Measurements from ENCODE around the gene RNU6-9. TPM values are rescaled to one million over a fixed set of nuclear protein-coding genes. Genes with fewer than 3 reads are reported as not detected.

RNU6-9 gene
- polyA plus RNA-seq, 4 donors = not detected

DNA sequence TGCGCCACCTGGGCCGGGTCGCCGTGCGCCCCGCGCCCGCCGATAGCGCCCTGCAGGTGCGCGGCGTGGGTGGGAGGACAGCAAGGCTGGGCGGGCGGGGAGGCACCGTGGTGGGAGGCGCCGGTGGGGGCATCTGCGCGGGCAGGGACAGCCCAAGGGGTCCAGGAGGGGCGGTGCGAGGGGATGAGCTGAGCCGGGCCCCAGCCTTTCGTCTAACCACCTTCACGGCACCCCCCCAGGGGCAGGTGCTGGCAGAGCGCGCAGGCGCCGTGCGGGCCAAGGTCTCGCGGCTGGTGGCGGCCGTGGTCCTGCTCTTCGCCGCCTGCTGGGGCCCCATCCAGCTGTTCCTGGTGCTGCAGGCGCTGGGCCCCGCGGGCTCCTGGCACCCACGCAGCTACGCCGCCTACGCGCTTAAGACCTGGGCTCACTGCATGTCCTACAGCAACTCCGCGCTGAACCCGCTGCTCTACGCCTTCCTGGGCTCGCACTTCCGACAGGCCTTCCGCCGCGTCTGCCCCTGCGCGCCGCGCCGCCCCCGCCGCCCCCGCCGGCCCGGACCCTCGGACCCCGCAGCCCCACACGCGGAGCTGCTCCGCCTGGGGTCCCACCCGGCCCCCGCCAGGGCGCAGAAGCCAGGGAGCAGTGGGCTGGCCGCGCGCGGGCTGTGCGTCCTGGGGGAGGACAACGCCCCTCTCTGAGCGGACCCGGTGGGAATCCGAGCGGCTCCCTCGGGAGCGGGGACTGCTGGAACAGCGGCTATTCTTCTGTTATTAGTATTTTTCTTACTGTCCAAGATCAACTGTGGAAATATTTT lies 27.0 kb downstream of the RNU6-9 start:
- Histone ChIP-seq H3K27ac (ENCODE audit: low read depth in 1 of 3, low read length in 2 of 3) (no peak overlapping the region), H3K27me3 (ENCODE audit: control insufficient read depth in 3 of 3, insufficient read depth in 3 of 3, low read length in 3 of 3) (peaks cover 12 to 43% (median 31%) of the 10 kb centered on the region in 3 donors), H3K4me1 (ENCODE audit: control insufficient read depth in 3 of 3, insufficient read depth in 2 of 3, low read depth in 1 of 3, low read length in 2 of 3) (peaks cover 0 to 48% (median 0%) of the 10 kb centered on the region in 3 donors), H3K9me3 (ENCODE audit: control insufficient read depth in 2 of 2, insufficient read depth in 1 of 2, low read depth in 1 of 2, low read length in 1 of 2) (no peaks in the 10 kb centered on the region), H3K36me3 (ENCODE audit: control insufficient read depth in 3 of 3, insufficient read depth in 2 of 3, low read depth in 1 of 3, low read length in 3 of 3) (peaks cover 0 to 11% (median 0%) of the 10 kb centered on the region in 3 donors), H3K4me3 (ENCODE audit: low read depth in 1 of 3, low read length in 3 of 3) (peak overlapping the region in 2 of 3 donors; percentile 23 to 51)
- WGBS, 3 donors = 1% methylated on average over 53 to 84 of the region's 84 CpGs
- FAIRE-seq = no peak
- peak in 1 of 2 donors; percentile 78 for DNase-seq

GRCh38 chr19:924553-925086 lies 31.3 kb downstream of the RNU6-9 start:
- peak overlapping the region; percentile 77 to 99 (median 88) for H3K4me3 ChIP-seq (ENCODE audit: low read depth in 1 of 3, low read length in 3 of 3)
- FAIRE-seq = no peak
- peaks cover 0 to 29% (median 0%) of the 10 kb centered on the region in 3 donors for H3K4me1 ChIP-seq (ENCODE audit: control insufficient read depth in 3 of 3, insufficient read depth in 2 of 3, low read depth in 1 of 3, low read length in 2 of 3)
- H3K9me3 ChIP-seq (ENCODE audit: control insufficient read depth in 2 of 2, insufficient read depth in 1 of 2, low read depth in 1 of 2, low read length in 1 of 2) = no peaks in the 10 kb centered on the region
- peak in 1 of 2 donors; percentile 65 for DNase-seq
- 7 to 10% (median 7%) methylated on average over 28 to 31 of the region's 31 CpGs for WGBS, 3 donors
- H3K27ac ChIP-seq (ENCODE audit: low read depth in 1 of 3, low read length in 2 of 3) = peak overlapping the region in 2 of 3 donors; percentile 86 to 91
- H3K36me3 ChIP-seq (ENCODE audit: control insufficient read depth in 3 of 3, insufficient read depth in 2 of 3, low read depth in 1 of 3, low read length in 3 of 3) = peaks cover 0 to 33% (median 0%) of the 10 kb centered on the region in 3 donors
- H3K27me3 ChIP-seq (ENCODE audit: control insufficient read depth in 3 of 3, insufficient read depth in 3 of 3, low read length in 3 of 3) = peaks cover 1 to 12% (median 6%) of the 10 kb centered on the region in 3 donors

DNA sequence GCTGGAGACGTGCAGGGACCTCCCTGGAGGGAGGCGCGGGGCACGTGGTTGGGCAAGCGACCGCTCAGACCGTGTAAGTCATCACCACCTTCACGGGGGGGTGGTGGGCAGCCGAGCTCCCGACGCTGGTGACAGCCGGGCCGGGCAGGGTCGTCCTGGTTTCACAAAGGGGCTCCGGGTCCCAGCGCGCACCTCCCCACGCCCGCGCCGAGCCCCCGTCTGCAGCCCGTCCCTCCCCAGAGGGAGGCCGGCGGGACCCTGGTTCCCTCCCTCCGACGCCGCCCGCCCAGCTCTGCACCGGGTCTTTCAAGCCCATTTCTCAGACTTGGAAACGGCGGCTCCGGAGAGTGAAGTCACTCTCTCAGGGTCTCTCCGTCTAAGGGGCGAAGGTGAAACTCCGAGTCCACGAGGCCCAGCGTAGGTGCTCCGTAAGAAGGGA lies 31.8 kb downstream of the RNU6-9 start:
- peaks cover 0 to 38% (median 0%) of the 10 kb centered on the region in 3 donors for H3K36me3 ChIP-seq (ENCODE audit: control insufficient read depth in 3 of 3, insufficient read depth in 2 of 3, low read depth in 1 of 3, low read length in 3 of 3)
- H3K27me3 ChIP-seq (ENCODE audit: control insufficient read depth in 3 of 3, insufficient read depth in 3 of 3, low read length in 3 of 3) = peaks cover 0 to 9% (median 1%) of the 10 kb centered on the region in 3 donors
- H3K4me3 ChIP-seq (ENCODE audit: low read depth in 1 of 3, low read length in 3 of 3) = peak overlapping the region; percentile 77 to 99 (median 88)
- 0 to 1% (median 1%) methylated on average over 29 to 39 of the region's 39 CpGs for WGBS, 3 donors
- FAIRE-seq = no peak
- peaks cover 0 to 31% (median 0%) of the 10 kb centered on the region in 3 donors for H3K4me1 ChIP-seq (ENCODE audit: control insufficient read depth in 3 of 3, insufficient read depth in 2 of 3, low read depth in 1 of 3, low read length in 2 of 3)
- no peak for DNase-seq
- H3K27ac ChIP-seq (ENCODE audit: low read depth in 1 of 3, low read length in 2 of 3) = peak overlapping the region; percentile 55 to 91 (median 86)
- H3K9me3 ChIP-seq (ENCODE audit: control insufficient read depth in 2 of 2, insufficient read depth in 1 of 2, low read depth in 1 of 2, low read length in 1 of 2) = no peaks in the 10 kb centered on the region

DNA sequence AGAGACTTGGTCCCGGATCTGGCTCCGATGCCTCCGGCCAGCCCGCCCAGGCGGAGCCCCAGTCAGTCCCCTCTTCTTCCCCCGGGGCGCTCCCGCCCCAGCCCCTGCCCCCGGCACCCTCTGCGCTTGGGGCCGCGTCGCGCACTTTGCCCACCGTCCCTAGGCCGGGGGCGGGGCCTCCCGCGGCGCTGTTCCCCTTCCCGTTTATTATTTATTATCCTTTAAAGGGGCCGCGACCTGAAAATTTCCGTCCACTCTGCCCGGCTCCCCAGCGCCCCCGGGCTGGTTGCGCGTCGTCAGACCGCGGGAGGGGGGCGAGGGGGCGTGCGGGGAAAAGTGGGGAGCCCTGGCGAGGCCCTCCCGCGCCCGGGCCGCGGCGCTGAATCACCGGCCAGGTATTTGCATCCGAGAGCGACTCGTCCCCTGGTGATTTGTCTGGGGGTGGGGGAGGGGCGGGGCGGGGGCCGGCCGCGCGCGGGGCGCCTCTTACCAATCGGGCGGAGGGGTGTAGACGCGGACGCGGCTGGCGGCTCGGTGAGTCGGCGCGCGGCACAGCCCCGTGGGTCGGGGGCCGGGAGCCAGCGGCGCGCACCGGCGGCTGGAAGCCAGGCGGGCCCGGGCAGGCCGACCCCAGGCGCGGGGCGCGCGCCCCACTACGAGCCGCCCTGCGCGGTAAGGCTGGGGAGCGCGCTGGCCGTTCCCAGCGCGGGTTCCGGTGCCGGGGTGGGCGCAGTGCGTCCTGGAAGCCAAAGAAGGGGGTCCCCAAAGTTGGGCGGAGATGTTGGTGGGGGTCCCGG lies 32.4 kb downstream of the RNU6-9 start, which contains the start of gene ARID3A:
Gene ARID3A, plus strand, starts transcription at position 510 of the 797 bp plus-strand sequence. CDS start 3,494 bp downstream, outside the sequence.
- FAIRE-seq (no peak), DNase-seq (peak; percentile 82 to 96)
- H3K27me3 ChIP-seq (ENCODE audit: control insufficient read depth in 3 of 3, insufficient read depth in 3 of 3, low read length in 3 of 3) = peaks cover 0 to 5% (median 0%) of the 10 kb centered on the region in 3 donors
- 0 to 1% (median 1%) methylated on average over 50 to 97 of the region's 97 CpGs for WGBS, 3 donors
- H3K27ac ChIP-seq (ENCODE audit: low read depth in 1 of 3, low read length in 2 of 3) = peak within 1 kb of the TSS; percentile 60 to 99 (median 86)
- peak within 1 kb of the TSS; percentile 77 to 99 (median 88) for H3K4me3 ChIP-seq (ENCODE audit: low read depth in 1 of 3, low read length in 3 of 3)
- H3K36me3 ChIP-seq (ENCODE audit: control insufficient read depth in 3 of 3, insufficient read depth in 2 of 3, low read depth in 1 of 3, low read length in 3 of 3) = peaks cover 0 to 44% (median 0%) of the 10 kb centered on the region in 3 donors
- no peaks in the 10 kb centered on the region for H3K9me3 ChIP-seq (ENCODE audit: control insufficient read depth in 2 of 2, insufficient read depth in 1 of 2, low read depth in 1 of 2, low read length in 1 of 2)
- peaks cover 0 to 30% (median 0%) of the 10 kb centered on the region in 3 donors for H3K4me1 ChIP-seq (ENCODE audit: control insufficient read depth in 3 of 3, insufficient read depth in 2 of 3, low read depth in 1 of 3, low read length in 2 of 3)

DNA sequence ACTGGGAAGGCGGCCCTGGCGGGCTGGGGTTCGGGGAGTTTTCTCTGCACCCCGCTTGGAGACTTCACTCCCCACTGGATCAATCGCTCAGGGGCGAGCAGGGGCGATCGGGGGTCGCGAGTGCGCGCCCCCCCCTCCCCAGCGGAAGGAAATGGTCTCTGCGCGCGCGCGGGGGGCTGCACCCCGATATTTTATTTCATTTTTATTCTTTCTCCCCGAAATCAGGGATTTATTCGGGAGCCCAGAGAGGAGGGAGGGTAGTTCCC lies 33.0 kb downstream of the RNU6-9 start:
- no peak for FAIRE-seq
- Histone ChIP-seq H3K36me3 (ENCODE audit: control insufficient read depth in 3 of 3, insufficient read depth in 2 of 3, low read depth in 1 of 3, low read length in 3 of 3) (peaks cover 0 to 49% (median 0%) of the 10 kb centered on the region in 3 donors), H3K4me3 (ENCODE audit: low read depth in 1 of 3, low read length in 3 of 3) (peak overlapping the region; percentile 77 to 99 (median 88)), H3K9me3 (ENCODE audit: control insufficient read depth in 2 of 2, insufficient read depth in 1 of 2, low read depth in 1 of 2, low read length in 1 of 2) (no peaks in the 10 kb centered on the region), H3K4me1 (ENCODE audit: control insufficient read depth in 3 of 3, insufficient read depth in 2 of 3, low read depth in 1 of 3, low read length in 2 of 3) (peaks cover 0 to 30% (median 0%) of the 10 kb centered on the region in 3 donors), H3K27ac (ENCODE audit: low read depth in 1 of 3, low read length in 2 of 3) (peak overlapping the region; percentile 60 to 99 (median 85)), H3K27me3 (ENCODE audit: control insufficient read depth in 3 of 3, insufficient read depth in 3 of 3, low read length in 3 of 3) (peaks cover 0 to 1% (median 0%) of the 10 kb centered on the region in 3 donors)
- DNase-seq = no peak
- WGBS, 3 donors = 0 to 2% (median 1%) methylated on average over 19 to 21 of the region's 21 CpGs

DNA sequence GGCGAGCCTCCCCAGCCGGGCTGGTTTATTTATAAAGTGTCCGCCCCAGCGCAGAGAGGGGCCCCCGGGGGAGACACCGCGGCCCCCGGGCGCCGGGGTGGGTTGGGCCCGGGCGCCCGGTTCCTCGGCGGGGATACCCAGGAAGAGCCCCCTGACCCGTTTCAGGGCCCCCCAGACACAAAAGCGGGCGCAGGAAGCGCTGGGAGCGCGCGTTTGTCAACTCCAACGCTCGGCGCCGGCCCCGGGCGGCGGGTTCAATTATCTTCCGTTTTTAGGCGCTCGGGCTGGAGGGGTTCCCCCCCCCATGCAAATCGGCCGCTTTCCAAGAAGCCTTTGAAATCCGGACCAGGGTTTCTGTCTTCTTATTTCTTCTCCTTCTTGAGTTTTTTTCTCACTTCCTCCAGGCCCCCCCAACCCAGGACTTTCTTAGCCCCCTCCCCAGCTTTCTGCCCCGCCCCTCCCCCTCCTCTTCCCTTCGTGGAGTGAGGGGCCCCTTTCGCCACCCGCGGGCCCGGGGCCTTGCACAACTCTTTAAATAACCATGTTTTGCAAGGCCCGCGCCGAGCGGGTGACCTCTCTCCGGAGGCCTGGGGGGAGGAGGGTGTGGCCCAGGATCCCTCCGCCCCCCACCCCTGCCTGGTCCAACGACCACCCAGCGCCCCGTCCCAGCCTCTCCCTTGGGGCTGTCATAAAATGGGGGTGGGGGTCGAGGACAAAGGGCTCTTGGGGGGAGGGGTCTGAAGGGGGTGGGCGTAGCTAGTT lies 33.5 kb downstream of the RNU6-9 start:
- FAIRE-seq (no peak), DNase-seq (peak; percentile 27 to 88)
- H3K4me1 ChIP-seq (ENCODE audit: control insufficient read depth in 3 of 3, insufficient read depth in 2 of 3, low read depth in 1 of 3, low read length in 2 of 3) = peaks cover 0 to 30% (median 0%) of the 10 kb centered on the region in 3 donors
- 1% methylated on average over 47 to 52 of the region's 52 CpGs for WGBS, 3 donors
- peaks cover 0 to 54% (median 0%) of the 10 kb centered on the region in 3 donors for H3K36me3 ChIP-seq (ENCODE audit: control insufficient read depth in 3 of 3, insufficient read depth in 2 of 3, low read depth in 1 of 3, low read length in 3 of 3)
- H3K9me3 ChIP-seq (ENCODE audit: control insufficient read depth in 2 of 2, insufficient read depth in 1 of 2, low read depth in 1 of 2, low read length in 1 of 2) = no peaks in the 10 kb centered on the region
- no peaks in the 10 kb centered on the region for H3K27me3 ChIP-seq (ENCODE audit: control insufficient read depth in 3 of 3, insufficient read depth in 3 of 3, low read length in 3 of 3)
- H3K27ac ChIP-seq (ENCODE audit: low read depth in 1 of 3, low read length in 2 of 3) = peak overlapping the region; percentile 60 to 99 (median 85)
- H3K4me3 ChIP-seq (ENCODE audit: low read depth in 1 of 3, low read length in 3 of 3) = peak overlapping the region; percentile 77 to 99 (median 88)

GRCh38 chr19:927351-927779 lies 34.1 kb downstream of the RNU6-9 start:
- DNase-seq = peak in 1 of 2 donors; percentile 81
- WGBS, 3 donors = 8 to 25% (median 13%) methylated on average over 10 to 15 of the region's 15 CpGs

More at GRCh38 chr19:927351-927779, 34.1 kb downstream of the RNU6-9 start:
- no peak for FAIRE-seq
- peak overlapping the region in 2 of 3 donors; percentile 42 to 99 for H3K27ac ChIP-seq (ENCODE audit: low read depth in 1 of 3, low read length in 2 of 3)
- peaks cover 0 to 32% (median 0%) of the 10 kb centered on the region in 3 donors for H3K4me1 ChIP-seq (ENCODE audit: control insufficient read depth in 3 of 3, insufficient read depth in 2 of 3, low read depth in 1 of 3, low read length in 2 of 3)
- peaks cover 0 to 60% (median 0%) of the 10 kb centered on the region in 3 donors for H3K36me3 ChIP-seq (ENCODE audit: control insufficient read depth in 3 of 3, insufficient read depth in 2 of 3, low read depth in 1 of 3, low read length in 3 of 3)
- H3K4me3 ChIP-seq (ENCODE audit: low read depth in 1 of 3, low read length in 3 of 3) = peak overlapping the region; percentile 77 to 99 (median 88)
- no peaks in the 10 kb centered on the region for H3K27me3 ChIP-seq (ENCODE audit: control insufficient read depth in 3 of 3, insufficient read depth in 3 of 3, low read length in 3 of 3)
- no peaks in the 10 kb centered on the region for H3K9me3 ChIP-seq (ENCODE audit: control insufficient read depth in 2 of 2, insufficient read depth in 1 of 2, low read depth in 1 of 2, low read length in 1 of 2)

All from small intestine (tissue), 7 donors.